GDM1 (cell line): ENCODE results near the gene TBC1D9.
"Not testable (repeated sequence)": the region's sequence is repeated elsewhere in the genome, so short reads cannot be mapped to it uniquely, and the experiment has no call there.

ENCODE experiments used
- DNase-seq: peaks from one replicate; lab custom pipeline; 2025; lab: John Stamatoyannopoulos, UW

The TBC1D9 gene

DNA sequence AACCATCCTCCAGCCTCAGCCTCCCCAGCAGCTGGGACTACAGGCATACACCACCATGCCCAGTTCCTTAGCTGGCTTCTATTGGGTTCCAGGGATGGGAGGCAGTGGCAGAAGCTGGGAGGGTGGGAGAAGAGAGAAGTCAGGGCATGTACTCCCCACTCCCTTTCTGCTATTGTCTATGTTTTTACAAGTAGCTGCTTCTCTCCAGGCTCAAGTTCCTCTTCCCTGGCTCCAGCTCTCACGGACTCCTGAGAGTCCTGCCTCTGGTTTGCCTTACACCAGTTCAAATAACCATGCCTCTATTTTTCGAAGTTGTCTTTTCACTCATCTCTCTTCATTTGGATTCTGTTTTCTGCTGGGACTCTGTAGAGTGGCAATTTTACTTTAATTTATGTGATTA, 2.9 kb downstream of the TBC1D9 start:
- no peak for DNase-seq

DNA sequence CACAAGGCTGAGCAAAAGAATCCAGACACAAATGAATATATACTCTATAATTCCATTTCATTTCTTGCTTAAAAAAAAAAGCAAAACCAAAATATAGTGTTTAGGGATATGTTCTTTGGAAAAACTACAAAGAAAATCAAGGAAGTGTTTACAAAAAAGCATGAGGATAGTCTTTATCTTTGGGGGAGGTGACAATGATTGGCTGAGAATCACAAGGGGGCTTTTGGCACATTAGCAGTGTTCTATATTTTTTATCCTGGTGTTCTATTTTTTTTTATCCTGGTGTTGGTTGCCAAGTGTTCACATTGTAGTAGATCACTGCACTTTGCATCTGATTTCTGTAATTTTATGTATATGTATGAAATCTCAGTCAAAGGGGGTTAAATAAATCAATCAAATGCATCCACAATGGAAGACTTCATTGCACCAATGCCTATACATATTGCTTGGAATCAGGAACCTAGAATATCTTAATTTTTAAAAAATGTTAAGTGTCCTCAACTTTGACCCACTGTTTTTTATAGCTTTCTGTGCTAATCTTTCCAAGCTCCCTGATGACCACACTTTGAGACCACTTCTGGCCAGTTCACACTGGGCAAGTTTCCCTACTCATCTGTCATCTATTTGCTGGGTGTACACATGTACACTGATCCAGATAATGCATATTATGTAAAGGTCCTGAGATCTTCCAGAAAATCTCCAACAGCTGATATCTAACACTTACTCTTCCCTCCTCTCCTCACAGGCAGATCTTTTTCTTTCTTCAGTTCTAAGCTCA, 3.7 kb downstream of the TBC1D9 start:
- DNase-seq = no peak

DNA sequence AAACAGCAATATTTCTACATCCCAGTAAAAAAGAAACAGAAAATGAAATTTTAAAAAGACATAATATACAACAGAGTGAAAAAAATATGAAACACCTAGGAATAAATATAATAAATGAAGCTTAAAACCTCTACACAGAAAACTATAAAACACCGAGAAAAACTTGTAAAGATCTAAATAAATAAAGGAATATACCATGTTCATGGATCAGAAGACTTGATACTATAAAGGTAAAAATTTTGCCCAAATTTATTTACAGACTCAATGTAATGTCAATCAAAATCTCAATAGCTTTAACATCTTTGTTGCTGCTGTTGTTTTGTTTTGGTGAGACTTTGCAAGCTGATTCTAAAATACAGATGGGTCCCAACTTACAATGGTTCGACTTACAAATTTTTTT, 5.7 kb downstream of the TBC1D9 start:
- DNase-seq = no peak

DNA sequence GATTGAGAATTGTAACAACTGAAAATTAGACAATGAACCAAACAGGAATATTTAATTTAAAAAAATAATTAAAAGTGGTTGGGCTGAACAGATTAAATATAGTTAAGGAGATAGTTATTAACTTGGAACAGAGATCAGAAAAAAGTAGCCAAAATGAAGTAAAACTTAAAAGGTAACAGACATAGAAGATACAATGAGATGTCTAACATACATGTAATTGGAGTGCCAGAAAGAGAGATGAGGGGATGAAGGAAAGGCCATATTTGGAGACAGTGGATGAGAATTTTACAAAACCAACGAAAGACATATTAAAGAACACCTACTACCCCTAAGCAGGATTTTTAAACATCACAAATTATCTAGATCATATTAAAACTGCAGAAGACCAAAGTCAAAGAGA, 8.0 kb downstream of the TBC1D9 start:
- DNase-seq = no peak

DNA sequence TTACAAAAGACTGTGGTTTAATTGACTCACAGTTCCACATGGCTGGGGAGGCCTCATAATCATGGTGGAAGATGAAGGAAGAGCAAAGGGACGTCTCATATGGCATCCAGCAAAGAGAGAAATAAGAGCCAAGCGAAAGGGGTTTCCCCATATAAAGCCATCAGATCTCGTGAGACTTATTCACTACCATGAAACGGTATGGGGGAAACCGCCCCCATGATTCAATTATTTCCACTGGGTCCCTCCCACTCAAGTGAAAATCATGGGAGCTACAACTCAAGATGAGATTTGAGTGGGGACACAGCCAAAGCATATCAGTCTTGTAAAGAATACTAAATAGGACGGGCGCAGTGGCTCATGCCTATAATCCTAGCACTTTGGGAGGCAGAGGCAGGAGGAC, 9.6 kb downstream of the TBC1D9 start:
- not testable (repeated sequence) for DNase-seq

DNA sequence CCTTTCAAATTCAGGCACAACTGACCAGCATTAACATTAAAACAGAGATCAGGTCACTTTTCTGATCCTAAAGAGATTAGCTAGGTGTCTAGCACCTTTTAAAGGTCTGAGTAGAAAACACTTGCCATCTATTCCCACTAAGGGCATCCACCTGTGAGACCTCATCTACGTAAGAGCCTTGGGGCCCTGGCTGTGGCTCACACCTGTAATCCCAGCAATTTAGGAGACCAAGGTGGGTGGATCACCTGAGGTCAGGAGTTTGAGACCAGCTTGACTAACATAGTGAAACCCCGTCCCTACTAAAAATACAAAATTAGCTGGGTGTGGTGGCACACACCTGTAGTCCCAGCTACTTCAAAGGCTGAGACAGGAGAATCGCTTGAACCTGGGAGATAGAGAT, 11.8 kb downstream of the TBC1D9 start:
- no peak for DNase-seq

DNA sequence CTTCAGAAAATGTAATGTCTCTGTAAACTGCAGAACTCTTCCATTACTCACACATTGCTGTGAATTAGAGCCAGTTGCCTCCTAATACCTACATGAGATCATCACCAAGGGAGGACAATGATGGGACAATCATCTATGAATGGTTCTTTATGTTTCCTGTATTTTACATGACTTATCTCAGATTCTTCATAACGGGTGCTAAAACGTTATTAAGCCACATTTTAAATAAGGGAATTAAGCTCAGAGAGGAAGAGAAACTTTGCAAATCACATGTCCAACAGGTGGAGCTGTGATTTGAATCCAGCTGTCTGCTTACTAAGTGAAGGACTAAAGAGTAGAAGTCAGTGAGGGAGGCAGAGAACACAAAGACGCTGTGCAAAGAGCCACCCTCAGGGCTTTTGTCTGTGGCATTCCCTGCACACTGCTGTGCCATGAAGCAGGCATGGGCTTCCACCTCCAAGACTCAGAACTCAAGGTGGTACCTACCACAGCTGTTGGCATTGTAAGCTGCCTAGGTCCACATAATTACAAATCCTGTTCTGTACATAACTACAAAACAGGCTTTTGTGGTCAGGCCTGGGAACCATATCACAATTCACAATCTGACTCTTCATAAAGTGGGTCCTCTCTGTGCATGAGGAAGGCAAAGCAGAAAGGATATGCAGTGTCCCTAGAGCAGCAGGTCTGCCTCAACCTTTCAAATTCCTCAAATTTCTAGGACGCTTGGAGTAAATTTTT, 12.8 kb downstream of the TBC1D9 start:
- no peak for DNase-seq

DNA sequence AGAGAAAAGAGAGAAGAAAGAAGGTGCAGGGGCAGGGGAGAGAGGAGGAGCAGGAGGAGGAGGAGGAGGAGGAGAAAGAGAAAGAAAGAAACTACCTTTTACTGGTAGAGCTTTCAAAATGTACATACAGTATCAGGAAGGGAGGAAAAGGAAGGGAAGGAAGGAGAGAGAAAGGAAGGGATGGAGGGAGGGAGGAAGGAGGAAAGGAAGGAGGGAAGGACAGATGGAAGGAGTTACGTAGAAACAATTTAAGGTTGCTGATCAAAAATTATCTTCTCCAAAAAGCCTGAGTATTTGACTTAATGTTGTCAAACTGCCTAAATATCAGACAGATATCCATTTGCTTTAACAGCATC, 13.4 kb downstream of the TBC1D9 start:
- no peak for DNase-seq

DNA sequence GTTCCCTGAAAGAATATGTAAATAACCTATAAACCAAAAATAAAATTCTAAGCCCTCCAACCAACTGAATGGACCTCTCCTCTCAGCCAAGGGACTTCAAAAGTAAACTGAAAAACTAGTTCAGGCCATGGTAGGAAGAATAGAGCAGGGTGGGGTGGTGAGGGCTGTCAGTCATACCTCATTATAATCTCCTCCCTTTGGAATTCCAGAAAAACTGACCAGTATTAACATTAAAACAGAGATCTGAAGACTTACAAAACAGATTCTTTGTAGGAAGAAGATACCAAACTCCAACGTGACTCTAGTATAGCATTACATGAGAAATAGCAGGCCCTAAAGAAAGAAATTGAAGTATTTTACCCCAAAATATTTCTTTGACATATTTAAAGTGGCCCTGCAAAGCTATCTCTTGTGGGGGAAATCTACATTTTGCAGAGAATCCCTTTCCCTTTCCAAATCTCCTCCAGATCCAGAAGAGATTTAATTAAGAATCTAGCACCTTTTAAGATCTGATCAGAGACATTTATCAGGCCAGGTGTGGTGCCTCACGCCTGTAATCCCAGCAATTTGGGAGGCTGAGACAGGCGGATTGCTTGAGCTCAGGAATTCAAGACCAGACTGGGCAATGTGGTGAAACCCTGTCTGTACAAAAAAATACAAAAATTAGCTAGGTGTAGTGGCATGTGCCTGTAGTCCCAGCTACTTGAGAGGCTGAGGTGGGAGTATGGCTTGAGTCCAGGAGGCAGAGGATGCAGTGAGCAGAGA, 15.1 kb downstream of the TBC1D9 start:
- DNase-seq = no peak

DNA sequence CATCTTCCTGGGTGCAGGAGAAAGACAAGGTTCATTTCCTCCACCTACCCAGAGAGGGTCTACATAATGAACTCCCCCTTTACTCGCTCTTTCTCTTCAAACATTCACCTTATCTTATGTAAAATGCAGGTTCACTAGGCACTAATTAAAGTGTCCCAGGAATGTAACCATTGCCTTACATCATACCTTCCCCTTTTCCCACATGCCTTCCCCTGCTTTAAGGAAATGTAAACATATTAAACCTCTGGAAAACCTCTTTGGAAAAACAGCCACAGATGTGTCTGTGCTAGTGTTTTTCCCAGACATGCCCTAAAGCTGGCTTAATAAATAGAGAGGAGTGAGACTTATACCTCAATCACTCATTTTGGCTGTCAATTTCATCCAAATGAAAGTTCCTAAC, 15.8 kb downstream of the TBC1D9 start:
- no peak for DNase-seq

DNA sequence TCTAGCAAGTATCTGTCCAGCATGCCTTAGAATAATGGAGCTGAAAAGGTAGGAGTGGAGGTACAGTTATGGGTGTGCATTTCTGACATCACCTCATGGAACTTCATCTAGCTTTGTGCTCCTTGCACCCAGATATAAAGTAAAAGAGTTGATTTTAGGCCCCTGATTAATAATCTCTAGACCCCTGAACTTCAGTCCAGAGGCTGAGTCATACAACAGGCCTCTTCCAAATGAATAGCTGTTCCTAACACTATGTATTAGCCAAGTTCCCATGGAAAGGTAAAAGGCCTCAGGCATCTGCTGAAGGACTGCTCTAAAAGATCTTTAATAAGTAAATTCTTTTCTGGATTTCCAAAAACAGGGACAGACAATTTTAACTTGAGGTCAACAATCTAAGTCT, 16.2 kb downstream of the TBC1D9 start:
- no peak for DNase-seq

DNA sequence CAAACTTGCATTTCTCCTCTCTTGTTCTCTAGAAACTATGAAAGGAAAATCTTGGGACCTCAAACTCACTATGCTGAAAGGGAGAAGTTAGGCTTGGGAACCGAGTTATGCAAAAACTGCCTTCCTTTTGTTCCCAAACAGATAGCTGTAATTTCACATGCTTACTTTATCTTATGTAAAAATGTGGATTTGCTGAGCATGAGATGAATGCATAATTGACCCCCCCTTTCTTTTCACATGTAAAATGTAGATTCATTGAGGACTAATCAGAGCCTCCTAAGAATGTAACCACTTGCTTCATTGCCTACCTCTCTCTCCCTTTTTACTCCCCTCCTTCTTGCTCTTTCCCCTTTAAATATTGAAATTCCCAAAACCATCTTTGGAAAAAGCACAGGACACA, 18.0 kb downstream of the TBC1D9 start:
- no peak for DNase-seq

DNA sequence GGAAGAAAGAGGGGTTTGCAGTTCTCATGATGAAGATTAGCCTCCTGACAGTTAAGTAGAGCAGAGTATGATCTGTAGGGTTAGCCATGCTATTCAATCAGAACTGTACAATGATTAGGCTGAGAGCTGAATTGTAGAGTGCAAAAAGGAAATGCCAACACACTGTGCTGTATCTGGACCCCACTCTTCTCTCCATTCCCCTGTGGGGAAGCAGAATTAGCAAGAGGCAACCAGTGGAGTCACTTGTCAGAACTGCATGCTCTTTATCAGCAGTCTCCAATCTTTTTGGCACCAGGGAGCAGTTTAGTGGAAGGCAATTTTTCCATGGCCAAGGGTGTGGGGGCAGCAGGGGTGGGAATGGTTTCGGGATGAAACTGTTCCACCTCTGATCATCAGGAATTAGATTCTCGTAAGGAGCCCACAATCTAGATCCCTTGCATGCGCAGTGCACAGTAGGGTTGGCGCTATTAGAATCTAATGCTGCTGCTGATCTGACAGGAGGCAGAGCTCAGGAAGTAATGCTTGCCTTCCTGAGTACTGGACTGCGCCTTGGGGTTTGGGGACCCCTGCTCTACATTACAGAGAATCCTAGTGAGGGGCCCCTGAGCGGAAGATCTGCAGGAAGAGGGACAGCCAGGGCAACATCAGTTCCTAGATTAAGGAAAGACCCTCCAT, 19.4 kb downstream of the TBC1D9 start:
- no peak for DNase-seq

DNA sequence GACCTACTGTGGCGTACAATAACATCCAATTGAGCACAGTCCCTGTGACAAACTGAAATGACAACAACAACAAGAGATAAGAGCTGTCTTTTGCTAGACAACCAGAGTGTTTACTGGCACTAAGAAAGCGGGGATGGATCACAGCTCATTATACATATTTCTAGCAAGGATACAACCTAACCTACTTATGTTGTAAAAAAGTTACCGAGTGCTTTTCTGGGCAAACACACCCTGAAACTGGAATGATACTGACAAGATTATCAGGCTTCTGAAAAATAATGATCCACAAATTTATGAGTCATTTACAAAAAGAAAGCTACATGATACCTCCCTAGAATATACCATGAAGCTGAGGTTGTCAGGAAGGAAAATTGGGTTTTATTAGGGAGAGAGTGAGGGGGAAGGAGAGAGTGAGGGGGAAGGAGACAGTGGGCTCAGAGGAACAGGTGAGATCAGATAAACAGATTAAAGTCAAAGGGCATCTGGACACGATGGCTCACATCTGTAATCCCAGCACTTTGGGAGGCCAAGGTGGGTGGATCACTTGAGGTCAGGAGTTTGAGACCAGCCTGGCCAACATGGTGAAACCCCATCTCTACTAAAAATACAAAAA, 20.3 kb downstream of the TBC1D9 start:
- no peak for DNase-seq

DNA sequence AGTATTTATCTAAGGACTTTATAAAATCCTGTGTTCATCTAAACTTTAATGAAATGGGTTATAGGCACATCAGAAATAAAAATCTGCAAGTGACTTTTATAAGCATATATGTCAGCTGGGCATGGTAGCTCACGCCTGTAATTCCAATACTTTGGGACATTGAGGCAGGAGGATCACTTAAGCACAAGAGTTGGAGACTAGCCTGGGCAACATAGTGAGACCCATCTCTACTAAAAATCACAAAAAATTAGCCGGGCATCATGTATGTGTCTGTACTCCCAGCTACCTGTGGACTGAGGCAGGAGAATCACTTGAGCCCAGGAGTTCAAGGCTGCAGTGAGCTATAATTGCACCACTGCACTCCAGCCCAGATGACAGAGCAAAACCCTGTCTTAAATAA, 20.9 kb downstream of the TBC1D9 start:
- DNase-seq = no peak

DNA sequence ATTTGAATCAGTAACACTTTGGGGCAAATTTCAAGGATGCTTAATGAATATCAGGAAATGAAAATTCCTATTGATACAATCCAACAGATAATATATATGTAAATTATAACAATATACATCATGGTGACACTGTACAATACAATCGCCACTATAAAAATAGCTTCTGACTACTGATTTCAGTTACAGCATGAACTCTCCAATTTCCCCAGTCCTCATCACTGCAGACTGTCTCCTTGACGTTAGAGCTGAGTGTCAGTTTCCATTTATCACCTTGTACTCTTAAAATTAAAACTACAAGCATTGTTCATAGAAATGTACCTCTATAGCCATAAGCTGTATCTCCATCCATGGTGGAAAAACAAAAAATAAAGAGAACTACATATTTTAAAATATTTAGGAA, 23.4 kb downstream of the TBC1D9 start:
- DNase-seq = no peak

DNA sequence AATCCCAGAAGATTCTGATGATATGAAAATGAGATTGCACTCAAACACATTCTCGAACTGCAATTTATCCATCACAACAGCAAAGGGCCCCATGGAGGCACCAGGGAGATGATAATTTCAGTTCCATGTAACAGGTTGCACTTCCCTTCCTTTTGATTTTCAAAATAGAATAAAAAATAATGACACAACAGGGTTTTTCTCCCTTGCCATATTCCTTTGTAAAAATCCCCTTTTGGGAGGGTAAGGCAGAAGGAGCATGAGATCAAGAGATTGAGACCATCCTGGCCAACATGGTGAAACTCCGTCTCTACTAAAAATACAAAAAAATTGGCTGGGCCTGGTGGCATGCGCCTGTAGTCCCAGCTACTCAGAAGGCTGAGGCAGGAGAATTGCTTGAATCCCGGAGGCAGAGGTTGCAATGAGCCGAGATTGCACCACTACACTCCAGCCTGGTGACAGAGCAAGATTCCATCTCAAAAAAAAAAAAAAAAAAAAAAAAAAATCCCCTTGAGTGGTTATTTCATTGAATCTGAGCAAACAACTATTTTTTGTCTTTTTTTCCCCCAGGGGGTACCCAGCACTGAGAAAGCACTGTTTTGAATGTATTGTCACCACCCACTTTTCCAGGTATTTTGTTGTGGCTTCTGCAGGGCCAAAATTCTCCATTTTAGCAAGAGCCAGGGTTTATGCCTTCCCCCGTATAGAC, 26.7 kb downstream of the TBC1D9 start:
- DNase-seq = no peak

DNA sequence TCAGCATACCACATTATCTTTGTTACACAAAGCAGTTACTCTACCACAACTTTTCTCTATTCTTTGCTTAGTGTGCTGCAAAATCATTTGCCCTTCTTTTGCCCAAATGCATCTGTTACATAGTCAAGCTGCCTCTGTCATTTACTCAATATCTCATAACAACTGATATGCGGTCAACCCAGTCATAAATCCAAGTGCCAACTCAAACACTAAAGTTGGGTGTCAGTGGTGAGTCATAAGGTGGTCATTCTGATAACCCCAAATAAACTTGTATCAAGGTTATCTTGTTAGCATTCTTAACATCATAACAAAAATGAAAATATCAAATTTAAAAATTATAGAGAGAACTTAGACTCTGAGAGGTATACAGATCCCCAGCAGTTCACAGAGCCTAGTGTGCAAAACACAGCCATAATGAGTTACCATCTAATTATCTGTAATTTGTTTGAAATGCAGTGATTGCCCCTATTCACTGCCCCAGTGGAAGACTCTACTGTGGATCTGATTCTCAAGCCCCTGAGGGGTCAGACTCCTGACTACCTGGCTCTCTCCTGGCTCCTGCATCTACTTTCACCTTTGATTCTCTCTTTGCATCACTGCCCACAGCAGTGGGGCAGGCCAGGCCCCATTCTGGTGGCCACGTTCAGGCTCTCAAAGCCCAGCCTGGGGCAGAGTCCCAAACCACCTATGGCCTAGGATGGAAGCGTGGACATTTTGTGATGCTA, 29.2 kb downstream of the TBC1D9 start:
- no peak for DNase-seq

DNA sequence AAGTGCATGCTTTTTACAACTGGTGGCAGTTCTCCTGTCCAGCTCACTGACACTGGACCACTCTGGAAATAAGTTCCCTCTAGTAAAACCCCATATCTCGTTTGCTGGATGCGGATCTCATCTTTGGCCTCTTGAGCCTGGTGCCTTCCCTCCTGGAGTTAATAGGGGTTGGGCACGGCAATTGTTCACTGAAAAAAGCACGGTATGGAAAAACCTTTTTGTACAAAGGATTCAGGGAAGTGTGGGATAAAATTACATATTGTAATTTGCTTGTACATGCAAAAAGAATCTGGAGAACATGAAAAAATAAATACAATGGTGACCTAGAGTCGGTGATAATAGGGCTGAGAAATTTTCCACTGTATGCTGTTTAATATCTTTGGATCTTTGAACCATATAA, 30.6 kb downstream of the TBC1D9 start:
- DNase-seq = no peak

DNA sequence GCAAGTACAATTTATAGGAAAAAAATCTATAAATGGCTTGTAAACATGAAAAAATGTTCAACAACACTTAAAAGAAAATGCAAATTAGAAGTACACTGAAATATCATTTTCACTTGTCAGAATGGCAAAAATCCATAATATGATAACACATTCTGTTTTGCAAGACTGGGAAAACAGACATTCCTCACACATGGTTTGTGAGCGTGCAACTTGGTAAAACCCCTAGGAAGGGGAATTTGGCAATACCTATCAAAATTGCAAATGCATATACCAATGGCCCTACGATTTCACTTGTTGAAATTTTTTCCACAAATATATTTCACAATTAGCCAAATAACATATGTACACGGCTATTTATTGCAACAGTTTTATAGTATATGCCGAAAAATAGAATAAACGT, 31.4 kb downstream of the TBC1D9 start:
- no peak for DNase-seq
